ENCODE measurements around the gene CNKSR3. TPM values are rescaled to one million over a fixed set of nuclear protein-coding genes. Genes with fewer than 3 reads are reported as not detected.
"Not testable (repeated sequence)": the region's sequence is repeated elsewhere in the genome, so short reads cannot be mapped to it uniquely, and the experiment has no call there.

The CNKSR3 gene
- total RNA-seq, 6 experiments from 2014 or later = 19.8 to 43.4 (median 26.9) TPM

GRCh38 chr6:154543628-154544027 is 33.1 kb upstream of the CNKSR3 start:
- H3K27ac ChIP-seq = no peak overlapping the region
- H3K36me3 ChIP-seq = no peaks in the 10 kb centered on the region
- no peaks in the 10 kb centered on the region for H3K27me3 ChIP-seq
- H3K9me3 ChIP-seq = no peaks in the 10 kb centered on the region
- intact Hi-C loops (cut with DNase I) = no loop called here
- ATAC-seq (no peak), DNase-seq (no peak)
- no peak overlapping the region for H3K4me3 ChIP-seq
- WGBS (ENCODE audit: insufficient coverage, low coverage, low lambda C conversion rate, missing lambda C conversion rate) = 83% methylated on average over 5 of the region's 5 CpGs
- H3K4me1 ChIP-seq = peaks cover 0 to 6% (median 4%) of the 10 kb centered on the region in 4 donors
- TF ChIP-seq POLR2A (IDR thresholded peaks at IDR 0.05) (no peak), CTCF (IDR thresholded peaks at IDR 0.05) (no peak)

- Histone ChIP-seq H3K36me3 (no peaks in the 10 kb centered on the region), H3K4me1 (peaks cover 0 to 12% (median 7%) of the 10 kb centered on the region in 4 donors), H3K27ac (no peak overlapping the region), H3K27me3 (no peaks in the 10 kb centered on the region), H3K9me3 (no peaks in the 10 kb centered on the region), H3K4me3 (no peak overlapping the region)
- intact Hi-C loops (cut with DNase I) = no loop called here
- no peak for TF ChIP-seq POLR2A (IDR thresholded peaks at IDR 0.05)
- no peak for TF ChIP-seq CTCF (IDR thresholded peaks at IDR 0.05)
- ATAC-seq = no peak
- DNase-seq = no peak
- 81% methylated on average over 5 of the region's 5 CpGs for WGBS (ENCODE audit: insufficient coverage, low coverage, low lambda C conversion rate, missing lambda C conversion rate)
These were observed 32.3 kb upstream of the CNKSR3 start for GRCh38 chr6:154542747-154543146.

- intact Hi-C loops (cut with DNase I); H3K4me3 ChIP-seq; H3K9me3 ChIP-seq; H3K27me3 ChIP-seq; H3K36me3 ChIP-seq; H3K27ac ChIP-seq; DNase-seq; ATAC-seq: not testable (repeated sequence)
- peaks cover 0 to 16% (median 9%) of the 10 kb centered on the region in 4 donors for H3K4me1 ChIP-seq
- 95% methylated on average over 10 of the region's 15 CpGs for WGBS (ENCODE audit: insufficient coverage, low coverage, low lambda C conversion rate, missing lambda C conversion rate)
These were observed 31.4 kb upstream of the CNKSR3 start for GRCh38 chr6:154541837-154542236.

GRCh38 chr6:154539593-154540269 is 29.2 kb upstream of the CNKSR3 start:
- DNase-seq (no peak), ATAC-seq (no peak)
- H3K4me3 ChIP-seq = no peak overlapping the region

More at GRCh38 chr6:154539593-154540269, 29.2 kb upstream of the CNKSR3 start:
- Histone ChIP-seq H3K27me3 (no peaks in the 10 kb centered on the region), H3K4me1 (peaks cover 0 to 16% (median 9%) of the 10 kb centered on the region in 4 donors), H3K36me3 (no peaks in the 10 kb centered on the region), H3K27ac (no peak overlapping the region), H3K9me3 (no peaks in the 10 kb centered on the region)
- no peak for TF ChIP-seq POLR2A (IDR thresholded peaks at IDR 0.05)
- no peak for TF ChIP-seq CTCF (IDR thresholded peaks at IDR 0.05)
- intact Hi-C loops (cut with DNase I) = no loop called here
- WGBS (ENCODE audit: insufficient coverage, low coverage, low lambda C conversion rate, missing lambda C conversion rate) = 93% methylated on average over 9 of the region's 9 CpGs

All from right lobe of liver (tissue), 6 donors.